HEK293 (cell line): Measurements from ENCODE around the gene GJD3.

Experiments used
- EGR2 ChIP-seq: fragments of 450-650 bp; formaldehyde crosslinking; IDR thresholded peaks from 2 replicates; pipeline ENCODE4 v1.5.1; 2016; ENCODE audit warnings: low read depth, missing biosample characterization, missing genetic modification characterization
- GLIS1 ChIP-seq: fragments of 450-650 bp; formaldehyde crosslinking; IDR thresholded peaks from 2 replicates; pipeline ENCODE4 v1.5.1; 2016; ENCODE audit warnings: missing biosample characterization, missing genetic modification characterization
- GLIS2 ChIP-seq: fragments of 450-650 bp; formaldehyde crosslinking; IDR thresholded peaks from 2 replicates; pipeline ENCODE4 v1.5.1; 2016; ENCODE audit warnings: missing biosample characterization, missing genetic modification characterization
- KLF8 ChIP-seq: fragments of 450-650 bp; formaldehyde crosslinking; IDR thresholded peaks from 2 replicates; pipeline ENCODE4 v1.5.1; 2016; ENCODE audit warnings: missing biosample characterization, missing genetic modification characterization
- MEIS1 ChIP-seq: sonication (generic); formaldehyde crosslinking; IDR thresholded peaks from 2 replicates; pipeline ENCODE4 v1.8.1; 2022; ENCODE audit warnings: missing genetic modification reagents, mild to moderate bottlenecking, borderline replicate concordance
- PRDM10 ChIP-seq: fragments of 450-650 bp; formaldehyde crosslinking; IDR thresholded peaks from 2 replicates; pipeline ENCODE4 v1.5.1; 2016; ENCODE audit warnings: missing biosample characterization, missing genetic modification characterization
- PRDM4 ChIP-seq: fragments of 450-650 bp; formaldehyde crosslinking; IDR thresholded peaks from 2 replicates; pipeline ENCODE4 v1.5.1; 2017; ENCODE audit warnings: missing biosample characterization, missing genetic modification characterization
- SP2 ChIP-seq: fragments of 450-650 bp; formaldehyde crosslinking; IDR thresholded peaks from 2 replicates; pipeline ENCODE4 v1.5.1; 2016; ENCODE audit warnings: missing biosample characterization, missing genetic modification characterization
- SP7 ChIP-seq: fragments of 450-650 bp; formaldehyde crosslinking; IDR thresholded peaks from 2 replicates; pipeline ENCODE4 v1.5.1; 2016; ENCODE audit warnings: missing biosample characterization, missing genetic modification characterization
- ZBTB8A ChIP-seq: fragments of 450-650 bp; formaldehyde crosslinking; IDR thresholded peaks from 2 replicates; pipeline ENCODE4 v1.5.1; 2016; ENCODE audit warnings: missing biosample characterization, missing genetic modification characterization
- ZFHX2 ChIP-seq: fragments of 450-650 bp; formaldehyde crosslinking; conservative IDR thresholded peaks from 2 replicates; pipeline ENCODE4 v1.5.1; 2016; ENCODE audit warnings: missing biosample characterization, missing genetic modification characterization
- ZNF184 ChIP-seq: fragments of 450-650 bp; IDR thresholded peaks from 2 replicates; pipeline ENCODE4 v1.5.1; 2018; ENCODE audit warnings: missing biosample characterization, mild to moderate bottlenecking, missing genetic modification characterization
- ZNF24 ChIP-seq: fragments of 450-650 bp; formaldehyde crosslinking; IDR thresholded peaks from 2 replicates; pipeline ENCODE4 v1.5.1; 2016; ENCODE audit warnings: missing biosample characterization, missing genetic modification characterization
- ZNF335 ChIP-seq: fragments of 450-650 bp; formaldehyde crosslinking; conservative IDR thresholded peaks from 2 replicates; pipeline ENCODE4 v1.5.1; 2016; ENCODE audit warnings: missing biosample characterization, missing genetic modification characterization
- ZNF366 ChIP-seq: fragments of 450-650 bp; formaldehyde crosslinking; conservative IDR thresholded peaks from 2 replicates; pipeline ENCODE4 v1.5.1; 2016; ENCODE audit warnings: missing biosample characterization, missing genetic modification characterization
- ZNF37A ChIP-seq: fragments of 450-650 bp; IDR thresholded peaks from 2 replicates; pipeline ENCODE4 v1.5.1; 2018; ENCODE audit warnings: missing biosample characterization, missing genetic modification characterization
- ZNF398 ChIP-seq: fragments of 450-650 bp; formaldehyde crosslinking; IDR thresholded peaks from 2 replicates; pipeline ENCODE4 v1.5.1; 2017; ENCODE audit warnings: missing biosample characterization, missing genetic modification characterization
- ZNF404 ChIP-seq: fragments of 450-650 bp; formaldehyde crosslinking; IDR thresholded peaks from 2 replicates; pipeline ENCODE4 v1.5.1; 2017; ENCODE audit warnings: missing biosample characterization, missing genetic modification characterization
- ZNF518A ChIP-seq: fragments of 450-650 bp; formaldehyde crosslinking; conservative IDR thresholded peaks from 2 replicates; pipeline ENCODE4 v1.5.1; 2016; ENCODE audit warnings: low read depth, missing biosample characterization, missing genetic modification characterization
- ZNF548 ChIP-seq: fragments of 450-650 bp; formaldehyde crosslinking; IDR thresholded peaks from 2 replicates; pipeline ENCODE4 v1.5.1; 2016; ENCODE audit warnings: missing biosample characterization, missing genetic modification characterization
- ZNF585B ChIP-seq: fragments of 450-650 bp; formaldehyde crosslinking; IDR thresholded peaks from 2 replicates; pipeline ENCODE4 v1.5.1; 2016; ENCODE audit warnings: missing biosample characterization, missing genetic modification characterization
- ZNF624 ChIP-seq: fragments of 450-650 bp; formaldehyde crosslinking; IDR thresholded peaks from 2 replicates; pipeline ENCODE4 v1.5.1; 2017; ENCODE audit warnings: missing biosample characterization, missing genetic modification characterization
- ZNF76 ChIP-seq: fragments of 450-650 bp; formaldehyde crosslinking; IDR thresholded peaks from 2 replicates; pipeline ENCODE4; 2016; ENCODE audit warnings: low read depth, missing biosample characterization, missing genetic modification characterization, borderline replicate concordance
- ZNF792 ChIP-seq: fragments of 450-650 bp; formaldehyde crosslinking; IDR thresholded peaks from 2 replicates; pipeline ENCODE4 v1.5.1; 2016; ENCODE audit warnings: missing biosample characterization, missing genetic modification characterization
- ZSCAN16 ChIP-seq: fragments of 450-650 bp; formaldehyde crosslinking; IDR thresholded peaks from 2 replicates; pipeline ENCODE4 v1.5.1; 2016; ENCODE audit warnings: missing biosample characterization, missing genetic modification characterization
- ZSCAN23 ChIP-seq: fragments of 450-650 bp; formaldehyde crosslinking; IDR thresholded peaks from 2 replicates; pipeline ENCODE4 v1.5.1; 2016; ENCODE audit warnings: missing biosample characterization, missing genetic modification characterization
- ZSCAN30 ChIP-seq: fragments of 450-650 bp; IDR thresholded peaks from 2 replicates; pipeline ENCODE4 v1.5.1; 2018; ENCODE audit warnings: missing biosample characterization, mild to moderate bottlenecking, missing genetic modification characterization, moderate library complexity
- ZXDB ChIP-seq: fragments of 450-650 bp; formaldehyde crosslinking; IDR thresholded peaks from 2 replicates; pipeline ENCODE4 v1.5.1; 2016; ENCODE audit warnings: missing biosample characterization, missing genetic modification characterization

GJD3 gene

GRCh38 chr17:40343219-40344119 is 21.1 kb downstream of the GJD3 start (continued):
- no peak for TF ChIP-seq PRDM4 (tag by site-specific recombination)
- no peak for TF ChIP-seq ZXDB
- no peak for TF ChIP-seq ZSCAN23 (tag by site-specific recombination)
- peak; percentile 81 for TF ChIP-seq GLIS1 (tag by site-specific recombination)
- no peak for TF ChIP-seq ZNF518A (tag by site-specific recombination)
- no peak for TF ChIP-seq ZNF585B (tag by site-specific recombination)
- TF ChIP-seq ZNF548: no peak
- TF ChIP-seq ZNF792 (tag by site-specific recombination): no peak
- TF ChIP-seq EGR2 (tag by site-specific recombination): peak; percentile 20; the same call in 1 of the 2 replicates
- TF ChIP-seq ZNF76: no peak
- TF ChIP-seq ZNF624 (tag by site-specific recombination): no peak
- TF ChIP-seq ZFHX2 (tag by site-specific recombination): peak; percentile 48
- no peak; the same call in 1 of the 2 replicates for TF ChIP-seq ZNF335
- no peak for TF ChIP-seq ZSCAN30
- no peak for TF ChIP-seq MEIS1 (CRISPR knock-in tag)
- TF ChIP-seq SP2: no peak
- no peak for TF ChIP-seq ZNF404 (tag by site-specific recombination)
- TF ChIP-seq GLIS2: peak; percentile 24
- TF ChIP-seq ZNF37A (tag by site-specific recombination): no peak
- TF ChIP-seq ZSCAN16: 0 out of 2 replicates have a peak, but pooled peaks have one; percentile 13
- no peak for TF ChIP-seq ZNF366 (tag by site-specific recombination)
- TF ChIP-seq ZNF184 (tag by site-specific recombination): no peak
- peak; percentile 58 for TF ChIP-seq ZNF398
- TF ChIP-seq ZBTB8A: no peak
- no peak for TF ChIP-seq KLF8
- no peak for TF ChIP-seq PRDM10 (tag by site-specific recombination)
- TF ChIP-seq ZNF24: no peak
- TF ChIP-seq SP7 (tag by site-specific recombination): no peak
